ENCODE data around the gene FRMD6. TPM values are rescaled to one million over a fixed set of nuclear protein-coding genes. Genes with fewer than 3 reads are reported as not detected.

FRMD6 gene
- total RNA-seq, 4 donors from 2014 or later, result 8.1 to 73.4 (median 12.4) TPM

- DNase-seq, result no peak
- H3K4me3 ChIP-seq, result no peak overlapping the region
- H3K27me3 ChIP-seq, result no peaks in the 10 kb centered on the region
- TF ChIP-seq CTCF (IDR thresholded peaks at IDR 0.05), result no peak
- TF ChIP-seq POLR2A (IDR thresholded peaks at IDR 0.05), result no peak
- no peaks in the 10 kb centered on the region for H3K4me1 ChIP-seq
- H3K27ac ChIP-seq, result no peak overlapping the region
- H3K9me3 ChIP-seq, result no peaks in the 10 kb centered on the region
- H3K36me3 ChIP-seq, result no peaks in the 10 kb centered on the region
These were observed 22.7 kb downstream of the FRMD6 start for GRCh38 chr14:51674294-51675002.

- Histone ChIP-seq H3K36me3 (no peaks in the 10 kb centered on the region), H3K27me3 (no peaks in the 10 kb centered on the region), H3K4me1 (no peaks in the 10 kb centered on the region), H3K4me3 (no peak overlapping the region), H3K27ac (no peak overlapping the region), H3K9me3 (no peaks in the 10 kb centered on the region)
- no peak for DNase-seq
- no peak for TF ChIP-seq POLR2A (IDR thresholded peaks at IDR 0.05)
- no peak for TF ChIP-seq CTCF (IDR thresholded peaks at IDR 0.05)
These were observed 24.8 kb downstream of the FRMD6 start for GRCh38 chr14:51676549-51676948.

GRCh38 chr14:51677266-51677665 is 25.6 kb downstream of the FRMD6 start:
- Histone ChIP-seq H3K27ac (no peak overlapping the region), H3K4me3 (no peak overlapping the region), H3K36me3 (no peaks in the 10 kb centered on the region), H3K9me3 (no peaks in the 10 kb centered on the region), H3K27me3 (no peaks in the 10 kb centered on the region), H3K4me1 (no peaks in the 10 kb centered on the region)
- TF ChIP-seq CTCF (IDR thresholded peaks at IDR 0.05), result no peak
- no peak for TF ChIP-seq POLR2A (IDR thresholded peaks at IDR 0.05)
- DNase-seq, result no peak

- no peak overlapping the region for H3K4me3 ChIP-seq
- H3K27ac ChIP-seq, result no peak overlapping the region
- H3K27me3 ChIP-seq, result no peaks in the 10 kb centered on the region
- no peak for DNase-seq
- no peaks in the 10 kb centered on the region for H3K36me3 ChIP-seq
- H3K4me1 ChIP-seq, result no peaks in the 10 kb centered on the region
- TF ChIP-seq CTCF (IDR thresholded peaks at IDR 0.05) (no peak), POLR2A (IDR thresholded peaks at IDR 0.05) (no peak)
- H3K9me3 ChIP-seq, result no peaks in the 10 kb centered on the region
These were observed 26.0 kb downstream of the FRMD6 start for GRCh38 chr14:51677738-51678137.

- TF ChIP-seq POLR2A (IDR thresholded peaks at IDR 0.05) (no peak), CTCF (IDR thresholded peaks at IDR 0.05) (no peak)
- no peak overlapping the region for H3K27ac ChIP-seq
- no peak for DNase-seq
- H3K36me3 ChIP-seq, result no peaks in the 10 kb centered on the region
- no peaks in the 10 kb centered on the region for H3K9me3 ChIP-seq
- no peaks in the 10 kb centered on the region for H3K27me3 ChIP-seq
- H3K4me1 ChIP-seq, result no peaks in the 10 kb centered on the region
- H3K4me3 ChIP-seq, result no peak overlapping the region
These were observed 28.3 kb downstream of the FRMD6 start for GRCh38 chr14:51680031-51680430.

GRCh38 chr14:51681411-51681810 is 29.7 kb downstream of the FRMD6 start:
- Histone ChIP-seq H3K4me3 (no peak overlapping the region), H3K9me3 (no peaks in the 10 kb centered on the region), H3K4me1 (no peaks in the 10 kb centered on the region), H3K27me3 (no peaks in the 10 kb centered on the region), H3K36me3 (no peaks in the 10 kb centered on the region), H3K27ac (no peak overlapping the region)
- DNase-seq, result no peak
- TF ChIP-seq CTCF (IDR thresholded peaks at IDR 0.05) (no peak), POLR2A (IDR thresholded peaks at IDR 0.05) (no peak)

Measured in Peyer's patch (tissue), 4 donors.